Left ventricle myocardium inferior (tissue), 1 donor: ENCODE measurements around the gene RASL10B. TPM values are rescaled to one million over a fixed set of nuclear protein-coding genes. Genes with fewer than 3 reads are reported as not detected.

ENCODE experiments used
- DNase-seq: peaks from one replicate; pipeline ENCODE4 v3.0.0-alpha.2; 2020
- H3K27ac ChIP-seq: fragments of 200-600 bp; replicated peaks from 2 replicates; pipeline ENCODE4 v1.8.0; 2021
- H3K27me3 ChIP-seq: fragments of 200-600 bp; 2 replicates; pipeline ENCODE4 v1.8.0; 2021; ENCODE audit warnings: low read depth
- H3K36me3 ChIP-seq: fragments of 200-600 bp; 2 replicates; pipeline ENCODE4 v1.8.0; 2021
- H3K4me1 ChIP-seq: fragments of 200-600 bp; 2 replicates; pipeline ENCODE4 v1.8.0; 2021
- H3K4me3 ChIP-seq: fragments of 200-600 bp; 2 replicates; pipeline ENCODE4 v1.8.0; 2021; ENCODE audit warnings: mild to moderate bottlenecking, moderate library complexity
- H3K9me3 ChIP-seq: fragments of 200-600 bp; replicated peaks from 2 replicates; pipeline ENCODE4 v1.8.0; 2021
- intact Hi-C: fragments of 100-400 bp; cut with micrococcal nuclease; formaldehyde crosslinking; loops from one replicate; pipeline ENCODE4 v1.11.0; 2022
- total RNA-seq: library from RNA; stranded (reverse); fragmentation: NEBNext Ultra II Directional; extraction: Animal tissue kit (Norgen Biotek cat#: 25700); gene quantifications from one replicate; pipeline ENCODE4 v1.2.1, GENCODE V29; 2021
- TF ChIP-seq, protein P1 (sequence below): fragments of 200-600 bp; IDR thresholded peaks from 2 replicates; pipeline ENCODE4 v1.8.0; 2021; ENCODE audit warnings: antibody characterized with exemption, mild to moderate bottlenecking, borderline replicate concordance
- donor health status: DM: no; HTN: yes; CAD: no; lungs with severe emphysema.

RASL10B gene
- total RNA-seq, 1 donor from 2014 or later, result 18.4 TPM

DNA sequence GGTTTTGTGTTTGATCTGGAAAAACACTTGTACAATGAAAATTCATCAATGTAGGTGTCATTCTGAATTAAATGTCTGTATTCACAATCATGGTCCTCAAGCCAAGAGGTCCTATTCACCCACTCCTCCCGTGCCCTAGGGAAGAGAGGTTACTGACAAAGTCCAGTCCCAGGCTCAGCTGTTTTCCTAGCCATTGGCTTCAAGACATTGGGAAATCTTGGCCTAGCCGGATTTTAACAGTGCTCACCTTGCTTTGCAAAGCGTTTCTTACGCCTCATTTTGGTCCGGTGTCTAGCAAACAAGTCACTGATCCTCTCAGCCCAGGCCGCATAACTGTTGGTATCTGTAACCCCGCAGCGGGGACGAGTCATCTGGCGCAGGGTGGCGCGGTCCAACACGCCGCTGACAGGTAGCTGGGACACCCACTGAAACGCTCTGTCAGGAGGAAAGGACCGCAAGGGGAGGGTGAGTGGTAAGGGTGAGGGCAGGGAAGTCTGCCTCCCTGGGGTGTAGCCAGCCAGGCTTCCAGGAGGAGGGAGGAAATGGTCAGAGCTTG lies 47.3 kb downstream of the RASL10B start:
- TF ChIP-seq, protein P1, sequence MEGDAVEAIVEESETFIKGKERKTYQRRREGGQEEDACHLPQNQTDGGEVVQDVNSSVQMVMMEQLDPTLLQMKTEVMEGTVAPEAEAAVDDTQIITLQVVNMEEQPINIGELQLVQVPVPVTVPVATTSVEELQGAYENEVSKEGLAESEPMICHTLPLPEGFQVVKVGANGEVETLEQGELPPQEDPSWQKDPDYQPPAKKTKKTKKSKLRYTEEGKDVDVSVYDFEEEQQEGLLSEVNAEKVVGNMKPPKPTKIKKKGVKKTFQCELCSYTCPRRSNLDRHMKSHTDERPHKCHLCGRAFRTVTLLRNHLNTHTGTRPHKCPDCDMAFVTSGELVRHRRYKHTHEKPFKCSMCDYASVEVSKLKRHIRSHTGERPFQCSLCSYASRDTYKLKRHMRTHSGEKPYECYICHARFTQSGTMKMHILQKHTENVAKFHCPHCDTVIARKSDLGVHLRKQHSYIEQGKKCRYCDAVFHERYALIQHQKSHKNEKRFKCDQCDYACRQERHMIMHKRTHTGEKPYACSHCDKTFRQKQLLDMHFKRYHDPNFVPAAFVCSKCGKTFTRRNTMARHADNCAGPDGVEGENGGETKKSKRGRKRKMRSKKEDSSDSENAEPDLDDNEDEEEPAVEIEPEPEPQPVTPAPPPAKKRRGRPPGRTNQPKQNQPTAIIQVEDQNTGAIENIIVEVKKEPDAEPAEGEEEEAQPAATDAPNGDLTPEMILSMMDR, result no peak
- H3K36me3 ChIP-seq, result no peaks in the 10 kb centered on the region
- DNase-seq, result no peak
- H3K27ac ChIP-seq, result peak overlapping the region; percentile 19
- peaks cover 36% of the 10 kb centered on the region for H3K4me1 ChIP-seq
- H3K27me3 ChIP-seq, result no peaks in the 10 kb centered on the region
- intact Hi-C loops, result no loop called here
- no peaks in the 10 kb centered on the region for H3K9me3 ChIP-seq
- no peak overlapping the region for H3K4me3 ChIP-seq

DNA sequence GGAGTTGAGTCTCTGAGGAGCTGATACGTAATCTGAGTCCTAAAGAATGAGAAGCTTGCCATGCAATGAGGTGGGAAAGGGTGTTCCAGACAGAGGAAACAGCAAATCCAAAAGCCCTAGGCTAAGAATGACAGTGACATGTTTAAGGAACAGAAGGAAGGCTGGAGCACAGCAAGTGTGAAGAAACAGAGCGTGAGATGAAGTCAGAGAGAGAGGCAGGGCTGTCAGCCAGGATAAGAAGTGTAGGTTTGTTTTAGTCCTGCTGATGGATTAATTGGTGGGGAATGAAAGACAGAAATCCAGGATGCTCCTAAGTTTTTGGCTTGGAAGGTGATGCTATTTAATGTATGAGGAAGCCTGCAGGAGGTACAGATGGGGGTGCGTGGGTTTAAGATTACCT lies 49.5 kb downstream of the RASL10B start:
- Histone ChIP-seq H3K27ac (no peak overlapping the region), H3K27me3 (no peaks in the 10 kb centered on the region), H3K36me3 (no peaks in the 10 kb centered on the region), H3K9me3 (no peaks in the 10 kb centered on the region), H3K4me3 (no peak overlapping the region), H3K4me1 (peaks cover 21% of the 10 kb centered on the region)
- no peak for DNase-seq
- intact Hi-C loops, result no loop called here
- TF ChIP-seq, protein P1, result no peak

DNA sequence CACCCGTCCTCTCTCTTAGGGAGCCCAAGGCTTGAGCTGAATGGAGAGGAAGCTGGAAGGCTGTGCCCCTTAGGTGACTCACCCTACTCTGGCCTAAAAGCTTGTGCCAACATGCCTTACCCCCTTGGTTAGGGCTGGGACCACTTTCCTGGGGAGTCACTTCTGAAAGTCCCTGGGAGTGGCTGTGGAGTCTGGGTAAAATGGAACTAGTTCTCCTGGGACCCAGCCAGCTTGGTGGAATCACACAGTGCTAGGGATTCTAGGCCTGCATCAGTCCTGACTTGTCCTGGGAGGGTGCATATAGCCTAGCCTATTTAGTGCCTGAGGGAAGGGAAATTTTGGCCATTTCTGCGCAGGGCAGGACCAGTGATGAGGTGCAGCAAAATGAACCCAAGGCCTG lies 53.5 kb downstream of the RASL10B start:
- Histone ChIP-seq H3K27ac (no peak overlapping the region), H3K4me1 (peaks cover 21% of the 10 kb centered on the region), H3K9me3 (no peaks in the 10 kb centered on the region), H3K27me3 (no peaks in the 10 kb centered on the region), H3K36me3 (no peaks in the 10 kb centered on the region), H3K4me3 (no peak overlapping the region)
- intact Hi-C loops, result no loop called here
- no peak for DNase-seq
- TF ChIP-seq, protein P1, result no peak

DNA sequence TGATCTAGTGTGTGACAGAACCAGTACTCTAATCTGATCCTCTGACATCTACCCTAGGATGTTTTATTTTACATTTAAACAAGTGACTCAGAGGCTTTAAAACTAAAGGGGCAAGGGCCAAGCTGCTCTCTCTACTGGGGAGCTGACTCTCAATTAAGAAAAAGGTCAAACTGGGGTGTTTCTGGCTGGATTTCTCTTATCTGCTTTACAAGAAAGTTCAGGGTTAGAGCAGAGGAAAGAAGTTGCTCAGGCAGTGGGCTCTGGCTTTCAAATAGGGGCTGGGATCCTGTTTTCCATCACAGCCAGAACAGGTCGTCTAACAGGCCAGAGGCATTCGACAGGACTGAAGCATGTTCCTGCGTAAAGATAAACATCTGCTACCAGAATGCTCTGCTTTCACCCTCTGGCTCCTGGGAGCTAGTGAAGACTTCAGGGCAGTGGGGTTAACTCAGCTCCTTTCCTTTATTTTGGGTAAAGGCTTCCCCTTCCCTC lies 55.5 kb downstream of the RASL10B start:
- Histone ChIP-seq H3K27ac (no peak overlapping the region), H3K4me3 (no peak overlapping the region), H3K4me1 (peaks cover 21% of the 10 kb centered on the region), H3K36me3 (no peaks in the 10 kb centered on the region), H3K9me3 (peaks cover 3% of the 10 kb centered on the region), H3K27me3 (no peaks in the 10 kb centered on the region)
- TF ChIP-seq, protein P1, result no peak
- intact Hi-C loops, result no loop called here
- DNase-seq, result no peak

DNA sequence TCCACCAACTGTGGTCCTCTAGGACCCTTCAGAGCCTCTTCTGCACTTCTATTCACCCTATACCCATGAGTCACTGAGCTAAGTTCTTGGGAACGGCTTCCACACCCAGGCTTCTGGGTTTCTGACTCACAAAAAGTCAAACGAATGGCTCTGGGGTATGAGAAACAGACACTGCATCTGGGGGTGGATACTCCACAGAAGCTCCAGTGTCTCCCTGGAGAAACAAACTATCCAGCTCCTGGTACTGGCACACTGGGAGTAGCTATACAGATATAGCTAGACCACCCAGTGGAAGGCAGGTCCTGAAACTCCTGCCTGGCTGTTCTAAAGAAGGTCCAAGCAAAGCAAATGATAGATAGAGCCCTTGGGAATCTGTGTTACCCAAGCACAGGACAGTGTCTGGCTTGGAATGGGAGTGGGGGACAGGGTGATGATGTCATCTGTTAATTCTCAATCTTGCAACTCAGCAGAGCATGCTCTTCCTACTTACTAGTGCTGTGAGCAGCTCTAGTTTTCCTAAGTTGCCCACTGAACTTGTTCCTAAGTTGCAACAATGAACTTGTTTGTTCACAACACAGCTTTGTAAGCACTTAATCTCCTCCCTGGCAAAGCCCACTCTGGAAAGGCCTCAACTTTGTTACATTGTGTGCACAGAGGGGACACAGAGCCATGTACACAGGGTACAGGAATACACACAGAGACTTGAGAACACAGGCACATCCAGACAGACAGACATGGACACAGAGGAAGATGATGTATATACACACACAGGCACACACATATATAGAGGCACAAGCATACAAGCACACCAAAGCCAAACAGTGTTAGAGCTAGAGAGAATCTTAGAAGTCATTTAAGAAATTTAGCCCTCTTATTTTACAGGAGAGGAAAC lies 57.3 kb downstream of the RASL10B start:
- DNase-seq, result no peak
- Histone ChIP-seq H3K27me3 (peaks cover 6% of the 10 kb centered on the region), H3K4me3 (no peak overlapping the region), H3K4me1 (peaks cover 7% of the 10 kb centered on the region), H3K36me3 (no peaks in the 10 kb centered on the region), H3K27ac (peak overlapping the region; percentile 13), H3K9me3 (peaks cover 6% of the 10 kb centered on the region)
- intact Hi-C loops, result no loop called here
- TF ChIP-seq, protein P1, result no peak
